Measurements from ENCODE around the gene GALNT10.
"Not testable (repeated sequence)": the region's sequence is repeated elsewhere in the genome, so short reads cannot be mapped to it uniquely, and the experiment has no call there.

Gene GALNT10

GRCh38 chr5:154190595-154191304 lies at the start of gene GALNT10:
Gene GALNT10, plus strand, starts transcription at chr5:154190733. Its CDS starts 134 bp downstream, at chr5:154190867.
- H3K27ac ChIP-seq, result peak within 1 kb of the TSS; percentile 82
- ChIA-PET CTCF (interaction anchor here (0.6 to 3.0 kb wide), 7 partner anchors 8 to 215 kb away, joined by 3 to 14 read pairs (median 4); no protein-coding TSS in a partner anchor), POLR2A (ENCODE audit: low non-redundant PET) (no interaction called here)
- TF ChIP-seq, protein P1, sequence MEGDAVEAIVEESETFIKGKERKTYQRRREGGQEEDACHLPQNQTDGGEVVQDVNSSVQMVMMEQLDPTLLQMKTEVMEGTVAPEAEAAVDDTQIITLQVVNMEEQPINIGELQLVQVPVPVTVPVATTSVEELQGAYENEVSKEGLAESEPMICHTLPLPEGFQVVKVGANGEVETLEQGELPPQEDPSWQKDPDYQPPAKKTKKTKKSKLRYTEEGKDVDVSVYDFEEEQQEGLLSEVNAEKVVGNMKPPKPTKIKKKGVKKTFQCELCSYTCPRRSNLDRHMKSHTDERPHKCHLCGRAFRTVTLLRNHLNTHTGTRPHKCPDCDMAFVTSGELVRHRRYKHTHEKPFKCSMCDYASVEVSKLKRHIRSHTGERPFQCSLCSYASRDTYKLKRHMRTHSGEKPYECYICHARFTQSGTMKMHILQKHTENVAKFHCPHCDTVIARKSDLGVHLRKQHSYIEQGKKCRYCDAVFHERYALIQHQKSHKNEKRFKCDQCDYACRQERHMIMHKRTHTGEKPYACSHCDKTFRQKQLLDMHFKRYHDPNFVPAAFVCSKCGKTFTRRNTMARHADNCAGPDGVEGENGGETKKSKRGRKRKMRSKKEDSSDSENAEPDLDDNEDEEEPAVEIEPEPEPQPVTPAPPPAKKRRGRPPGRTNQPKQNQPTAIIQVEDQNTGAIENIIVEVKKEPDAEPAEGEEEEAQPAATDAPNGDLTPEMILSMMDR (conservative IDR thresholded peaks at IDR 0.05; ENCODE audit: low read depth), result no peak
- DNase-seq (ENCODE audit: low spot score), result peak; percentile 85

- H3K27ac ChIP-seq, result no peak overlapping the region
- ChIA-PET POLR2A (ENCODE audit: low non-redundant PET) (no interaction called here), CTCF (interaction anchor here (0.7 kb wide), 1 partner anchor 461 kb away, joined by 4 read pairs; no protein-coding TSS in a partner anchor)
- DNase-seq (ENCODE audit: low spot score), result no peak
- TF ChIP-seq, protein P1 (conservative IDR thresholded peaks at IDR 0.05; ENCODE audit: low read depth), result no peak
Observed at GRCh38 chr5:154141745-154142221, 48.8 kb upstream of the GALNT10 start.

DNA sequence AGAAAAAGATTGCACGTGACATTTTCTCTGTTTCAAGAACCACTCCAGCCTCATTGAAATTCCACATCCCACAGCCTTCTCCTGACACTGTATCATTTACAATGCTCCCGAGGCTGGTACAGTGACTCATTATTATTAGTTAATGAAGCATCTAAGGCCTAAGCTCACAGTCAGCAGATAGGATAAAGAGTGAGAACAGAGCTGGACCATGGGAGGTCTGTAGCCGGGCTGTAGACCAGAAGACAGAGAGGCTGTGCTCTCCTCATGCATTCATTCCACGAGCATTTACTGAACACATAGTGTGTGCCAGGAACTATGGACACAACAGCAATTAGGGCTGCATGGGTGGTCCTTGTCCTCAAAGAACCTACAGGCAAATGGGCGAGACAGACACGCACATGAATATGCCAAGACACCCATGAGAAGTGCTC lies 47.3 kb upstream of the GALNT10 start:
- H3K27ac ChIP-seq, result no peak overlapping the region
- TF ChIP-seq, protein P1 (conservative IDR thresholded peaks at IDR 0.05; ENCODE audit: low read depth), result no peak
- POLR2A ChIA-PET (ENCODE audit: low non-redundant PET), result no interaction called here
- CTCF ChIA-PET, result no interaction called here
- no peak for DNase-seq (ENCODE audit: low spot score)

- TF ChIP-seq, protein P1 (conservative IDR thresholded peaks at IDR 0.05; ENCODE audit: low read depth), result no peak
- no peak overlapping the region for H3K27ac ChIP-seq
- CTCF ChIA-PET, result no interaction called here
- POLR2A ChIA-PET (ENCODE audit: low non-redundant PET), result no interaction called here
- DNase-seq (ENCODE audit: low spot score), result no peak
Observed at GRCh38 chr5:154145268-154145667, 45.3 kb upstream of the GALNT10 start.

GRCh38 chr5:154146409-154146808 lies 44.1 kb upstream of the GALNT10 start:
- TF ChIP-seq, protein P1 (conservative IDR thresholded peaks at IDR 0.05; ENCODE audit: low read depth), result no peak
- POLR2A ChIA-PET (ENCODE audit: low non-redundant PET), result interaction anchor here (0.6 kb wide), 1 partner anchor 11 kb away, joined by 4 read pairs; no protein-coding TSS in a partner anchor
- H3K27ac ChIP-seq, result no peak overlapping the region
- CTCF ChIA-PET, result no interaction called here
- DNase-seq (ENCODE audit: low spot score), result no peak

DNA sequence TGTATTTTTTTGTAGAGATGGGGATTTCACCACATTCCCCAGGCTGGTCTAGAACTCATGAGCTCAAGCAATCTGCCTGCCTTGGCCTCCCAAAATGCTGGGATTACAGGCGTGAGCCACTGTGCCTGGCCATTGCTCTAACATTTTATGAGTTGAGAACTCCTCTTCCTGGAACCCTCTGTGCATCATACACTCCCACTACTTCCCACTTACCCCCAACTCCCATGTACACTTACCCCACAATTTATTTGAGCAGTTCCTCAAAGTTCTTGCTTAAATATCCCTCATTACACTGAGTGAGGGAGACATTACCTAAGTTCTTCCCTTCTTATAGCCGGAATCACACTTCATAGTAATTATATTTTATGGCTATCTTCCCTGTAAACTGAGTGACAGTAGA lies 42.9 kb upstream of the GALNT10 start:
- TF ChIP-seq, protein P1 (conservative IDR thresholded peaks at IDR 0.05; ENCODE audit: low read depth), result no peak
- no peak overlapping the region for H3K27ac ChIP-seq
- ChIA-PET POLR2A (ENCODE audit: low non-redundant PET) (no interaction called here), CTCF (interaction anchor here (0.6 to 0.9 kb wide), 2 partner anchors 33 to 1339 kb away, joined by 3 read pairs; no protein-coding TSS in a partner anchor)
- no peak for DNase-seq (ENCODE audit: low spot score)

DNA sequence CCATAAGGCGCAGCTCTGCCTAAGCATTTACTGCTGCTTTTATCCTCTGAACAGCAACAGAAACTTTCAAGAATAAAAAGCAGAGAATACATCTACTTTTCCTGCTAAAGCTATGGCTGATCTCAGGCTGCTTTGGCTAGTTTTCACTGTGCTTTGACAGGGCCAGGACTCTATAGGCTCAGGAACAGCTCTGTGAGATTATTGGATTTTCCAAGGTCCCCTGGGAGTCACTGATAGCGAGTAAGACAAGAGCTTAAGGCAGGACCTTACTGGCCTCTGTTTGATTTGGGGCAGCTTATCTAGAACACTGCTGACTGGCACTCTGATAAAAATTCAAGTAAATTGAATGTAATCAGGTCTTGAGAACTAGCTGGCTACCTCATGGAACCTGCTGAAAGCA lies 40.1 kb upstream of the GALNT10 start:
- CTCF ChIA-PET; DNase-seq (ENCODE audit: low spot score); H3K27ac ChIP-seq; POLR2A ChIA-PET (ENCODE audit: low non-redundant PET): not testable (repeated sequence)

Data from RWPE1 (cell line).